Neuron (in vitro differentiated cells): ENCODE results near the gene FSTL1.

Source experiments
- H2AFZ ChIP-seq: one replicate; pipeline ENCODE4 v1.6.1; 2013; ENCODE audit warnings: low read depth, mild to moderate bottlenecking, inconsistent platforms, low read length, moderate library complexity
- H3K27me3 ChIP-seq: one replicate; pipeline ENCODE4 v1.6.1; 2013; ENCODE audit warnings: low read length; ENCODE audit not compliant: insufficient read depth
- H3K36me3 ChIP-seq: one replicate; pipeline ENCODE4 v1.6.1; 2013; ENCODE audit warnings: low read length; ENCODE audit not compliant: insufficient read depth
- H3K4me1 ChIP-seq: one replicate; pipeline ENCODE4 v1.6.1; 2013; ENCODE audit warnings: low read length; ENCODE audit not compliant: insufficient read depth
- H3K4me3 ChIP-seq: 2 replicates; pipeline ENCODE4 v1.5.1; 2013; ENCODE audit warnings: mild to moderate bottlenecking, low read length, moderate library complexity
- H3K9me3 ChIP-seq: one replicate; pipeline ENCODE4 v1.6.1; 2013; ENCODE audit warnings: low read length

The FSTL1 gene

DNA sequence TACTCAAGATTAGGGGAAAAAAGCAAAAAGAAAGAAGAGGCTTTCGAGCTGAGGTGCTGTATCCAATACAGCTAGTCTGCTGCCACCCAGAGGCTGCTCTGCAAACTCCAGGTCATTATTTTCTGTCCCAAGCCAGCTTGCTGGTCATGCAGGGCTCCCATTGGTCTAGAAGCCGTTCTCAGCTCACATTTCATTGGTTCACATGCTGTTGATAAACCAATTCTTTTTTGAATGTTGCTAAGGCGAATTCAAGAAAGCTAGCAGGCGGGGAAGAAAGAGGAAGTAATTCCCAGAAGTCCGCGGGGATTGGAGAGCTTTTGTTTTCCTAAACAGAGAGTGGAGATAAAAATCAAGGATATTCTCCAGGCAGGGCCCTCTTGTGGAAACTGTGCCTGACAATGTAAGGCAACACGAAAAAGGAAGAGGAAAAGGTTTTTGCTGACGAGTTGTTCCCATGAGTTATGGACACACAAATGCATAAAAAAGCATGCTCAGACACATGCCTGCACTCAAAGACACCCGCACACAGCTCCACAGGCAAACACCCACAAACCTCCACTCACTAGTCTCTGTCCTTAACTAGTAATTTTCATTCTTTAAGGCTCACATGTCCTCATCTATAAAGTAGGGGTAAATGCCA lies 33.4 kb downstream of the FSTL1 start:
- peaks cover 52% of the 10 kb centered on the region for H3K4me1 ChIP-seq
- H3K4me3 ChIP-seq: peak overlapping the region; percentile 28
- H3K36me3 ChIP-seq: peaks cover 7% of the 10 kb centered on the region
- no peaks in the 10 kb centered on the region for H3K27me3 ChIP-seq
- H3K9me3 ChIP-seq: no peaks in the 10 kb centered on the region
- H2AFZ ChIP-seq: peak overlapping the region; percentile 6

DNA sequence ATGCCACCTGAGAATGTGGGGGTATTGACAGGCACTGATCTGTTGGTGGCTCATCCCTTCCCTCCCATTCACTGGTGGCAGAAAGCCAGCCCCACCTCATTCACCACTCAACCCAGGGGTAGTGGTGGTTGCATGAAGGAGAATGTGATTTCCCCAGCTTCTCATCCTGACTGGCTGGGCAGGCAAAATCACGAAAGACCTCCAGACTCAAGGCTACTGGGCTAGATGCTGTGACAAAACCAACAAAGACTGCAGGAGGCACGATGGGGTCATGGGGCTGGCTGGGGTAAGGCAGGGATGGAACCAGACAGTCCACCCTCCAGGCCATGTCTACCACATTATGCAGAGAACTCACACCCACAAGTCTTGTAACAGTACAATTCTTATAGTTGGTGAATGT lies 33.9 kb downstream of the FSTL1 start:
- H3K4me1 ChIP-seq: peaks cover 50% of the 10 kb centered on the region
- peaks cover 12% of the 10 kb centered on the region for H3K36me3 ChIP-seq
- H2AFZ ChIP-seq: peak overlapping the region; percentile 6
- peak overlapping the region; percentile 18 for H3K4me3 ChIP-seq
- H3K27me3 ChIP-seq: no peaks in the 10 kb centered on the region
- H3K9me3 ChIP-seq: no peaks in the 10 kb centered on the region

DNA sequence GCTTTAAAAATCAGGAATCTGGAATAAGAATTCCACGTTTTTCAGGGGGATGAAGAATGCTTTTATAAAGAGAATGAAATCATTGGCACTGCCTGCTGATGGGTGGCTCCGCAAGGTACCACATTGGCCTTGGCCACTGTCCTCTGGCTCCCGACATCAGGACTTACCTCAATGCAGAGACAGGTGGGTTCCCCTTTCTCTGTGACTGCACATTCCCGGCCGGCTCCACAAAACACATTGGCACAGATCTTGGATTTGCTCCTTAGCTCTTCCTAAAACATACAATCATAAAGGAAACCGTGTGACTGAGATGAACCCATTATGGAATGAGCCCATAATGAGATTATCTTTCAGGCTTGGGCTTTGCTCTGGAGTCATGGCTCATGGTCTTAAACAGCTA lies 35.0 kb downstream of the FSTL1 start:
- Histone ChIP-seq H2AFZ (no peak overlapping the region), H3K36me3 (peaks cover 23% of the 10 kb centered on the region), H3K4me3 (no peak overlapping the region), H3K27me3 (no peaks in the 10 kb centered on the region), H3K4me1 (peaks cover 39% of the 10 kb centered on the region), H3K9me3 (no peaks in the 10 kb centered on the region)

DNA sequence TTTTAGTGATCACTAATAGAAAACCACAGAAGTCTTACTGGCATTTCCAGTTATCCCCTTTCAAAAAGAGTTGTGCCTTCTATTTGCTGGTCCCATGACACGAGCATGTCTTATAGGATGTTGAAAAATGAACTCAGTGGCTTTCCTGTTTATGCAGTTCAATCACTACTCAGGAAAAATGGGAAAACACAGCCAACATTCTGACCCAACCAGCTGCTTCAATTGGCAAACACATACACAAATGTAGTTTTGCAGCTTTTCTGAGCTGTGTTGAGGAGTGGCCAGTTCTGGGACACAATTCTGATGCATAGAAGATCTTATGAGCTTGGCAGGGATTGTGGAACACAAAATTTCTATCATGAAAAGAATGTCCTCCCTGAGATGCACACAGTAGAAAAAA lies 40.3 kb downstream of the FSTL1 start:
- peaks cover 74% of the 10 kb centered on the region for H3K36me3 ChIP-seq
- H2AFZ ChIP-seq: no peak overlapping the region
- no peak overlapping the region for H3K4me3 ChIP-seq
- H3K9me3 ChIP-seq: no peaks in the 10 kb centered on the region
- no peaks in the 10 kb centered on the region for H3K27me3 ChIP-seq
- H3K4me1 ChIP-seq: no peaks in the 10 kb centered on the region

DNA sequence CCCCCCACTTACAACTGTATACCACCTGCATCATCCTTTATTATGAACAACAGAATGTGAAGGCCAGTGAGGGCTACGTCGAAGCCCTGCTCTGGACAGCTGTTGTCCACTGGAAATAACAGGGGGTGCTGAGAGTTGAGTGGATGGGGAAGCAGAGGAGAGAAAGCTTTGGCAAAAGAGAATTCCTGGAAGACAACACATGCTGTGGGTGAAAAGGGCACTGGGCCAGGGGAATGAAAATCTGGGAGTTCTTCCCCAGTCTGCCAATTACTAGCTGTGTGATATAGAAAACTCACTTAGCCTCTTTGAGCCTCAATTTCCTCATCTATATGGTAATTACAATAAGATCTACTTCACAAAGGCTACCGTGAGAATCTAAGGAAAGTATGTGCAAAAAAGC lies 40.7 kb downstream of the FSTL1 start:
- H3K4me3 ChIP-seq: no peak overlapping the region
- no peaks in the 10 kb centered on the region for H3K27me3 ChIP-seq
- H3K36me3 ChIP-seq: peaks cover 78% of the 10 kb centered on the region

DNA sequence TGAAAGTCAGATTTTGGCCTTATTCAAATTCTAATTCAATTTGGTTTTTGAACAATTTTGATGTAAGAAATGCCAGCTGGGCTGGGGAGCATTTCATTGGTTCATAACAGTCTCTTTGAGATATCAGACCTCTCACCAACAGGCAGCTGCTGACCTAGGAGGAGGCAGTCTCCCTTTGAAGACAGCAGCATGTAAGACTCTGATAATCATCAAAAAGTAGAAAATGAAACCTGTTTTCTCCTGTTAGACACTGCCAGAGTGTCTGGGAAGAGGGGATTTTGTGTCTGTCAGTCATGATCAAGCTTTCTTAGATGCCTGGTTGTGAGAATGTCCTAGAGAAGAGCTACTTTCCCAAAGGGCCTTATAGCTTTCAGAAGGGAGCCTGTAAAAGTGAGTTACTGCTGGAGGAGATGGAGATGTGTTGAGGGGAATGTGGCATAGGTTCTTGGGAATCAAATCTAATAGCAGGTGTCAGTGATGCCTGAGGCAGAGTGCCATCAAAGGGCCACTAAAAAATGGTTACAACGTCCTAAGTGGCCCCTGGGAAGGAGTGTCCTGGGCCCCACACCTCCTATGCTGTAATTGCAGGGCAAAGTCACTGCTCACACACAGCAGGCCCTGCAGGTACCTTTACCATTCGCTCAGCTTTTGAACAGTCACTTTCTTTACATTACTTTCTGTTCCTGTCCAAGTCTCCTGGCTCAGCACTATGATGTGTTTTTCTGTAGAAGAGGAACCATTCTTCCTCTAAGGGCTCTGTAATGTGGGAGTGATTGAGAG lies 43.1 kb downstream of the FSTL1 start:
- Histone ChIP-seq H3K27me3 (no peaks in the 10 kb centered on the region), H2AFZ (no peak overlapping the region), H3K4me1 (no peaks in the 10 kb centered on the region), H3K4me3 (no peak overlapping the region), H3K9me3 (peaks cover 1% of the 10 kb centered on the region), H3K36me3 (peaks cover 90% of the 10 kb centered on the region)

More for the DNA sequence above, 40.7 kb downstream of the FSTL1 start:
- no peak overlapping the region for H2AFZ ChIP-seq
- no peaks in the 10 kb centered on the region for H3K9me3 ChIP-seq
- H3K4me1 ChIP-seq: no peaks in the 10 kb centered on the region

DNA sequence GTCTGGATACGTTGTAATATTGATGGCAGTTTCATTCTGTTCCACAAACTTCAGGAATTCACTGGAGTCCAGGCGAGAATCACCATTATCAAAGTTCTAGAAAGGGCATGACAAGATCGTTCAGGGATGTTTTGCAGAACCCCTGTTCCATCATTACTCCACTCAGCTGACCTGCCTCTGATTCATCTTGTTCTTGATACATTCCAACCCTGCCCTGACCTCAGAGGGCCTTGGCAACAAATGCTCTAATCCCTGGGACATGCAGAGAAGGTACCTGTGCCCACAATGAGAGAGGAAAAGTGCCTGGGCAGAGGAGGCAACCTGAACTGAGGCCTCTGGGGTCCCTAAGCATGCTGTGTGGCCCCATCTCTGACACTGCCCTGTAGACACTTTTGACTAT lies 45.9 kb downstream of the FSTL1 start:
- Histone ChIP-seq H3K9me3 (peaks cover 2% of the 10 kb centered on the region), H3K27me3 (no peaks in the 10 kb centered on the region), H3K4me3 (no peak overlapping the region), H3K36me3 (peaks cover 90% of the 10 kb centered on the region), H3K4me1 (no peaks in the 10 kb centered on the region), H2AFZ (no peak overlapping the region)

DNA sequence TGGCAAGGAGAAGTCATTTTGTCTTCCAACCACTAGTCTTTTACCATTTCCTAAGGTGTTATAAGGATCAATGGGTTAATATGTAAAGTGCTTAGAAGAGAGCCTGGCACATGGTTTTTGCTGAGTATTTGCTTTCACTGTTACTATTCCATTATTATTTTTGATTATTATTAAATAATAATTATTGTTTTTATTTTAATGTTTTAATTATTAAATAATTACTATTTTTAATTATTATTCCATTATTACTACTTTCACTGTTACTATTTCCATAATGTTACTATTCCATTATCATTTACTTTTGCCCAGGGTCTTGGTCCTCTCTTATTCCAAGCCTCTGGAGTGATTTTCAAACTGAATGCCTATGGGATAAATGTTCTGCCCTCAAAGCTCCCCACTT lies 48.5 kb downstream of the FSTL1 start:
- Histone ChIP-seq H2AFZ (no peak overlapping the region), H3K27me3 (no peaks in the 10 kb centered on the region), H3K36me3 (peaks cover 88% of the 10 kb centered on the region), H3K4me1 (no peaks in the 10 kb centered on the region), H3K4me3 (no peak overlapping the region), H3K9me3 (peaks cover 2% of the 10 kb centered on the region)

DNA sequence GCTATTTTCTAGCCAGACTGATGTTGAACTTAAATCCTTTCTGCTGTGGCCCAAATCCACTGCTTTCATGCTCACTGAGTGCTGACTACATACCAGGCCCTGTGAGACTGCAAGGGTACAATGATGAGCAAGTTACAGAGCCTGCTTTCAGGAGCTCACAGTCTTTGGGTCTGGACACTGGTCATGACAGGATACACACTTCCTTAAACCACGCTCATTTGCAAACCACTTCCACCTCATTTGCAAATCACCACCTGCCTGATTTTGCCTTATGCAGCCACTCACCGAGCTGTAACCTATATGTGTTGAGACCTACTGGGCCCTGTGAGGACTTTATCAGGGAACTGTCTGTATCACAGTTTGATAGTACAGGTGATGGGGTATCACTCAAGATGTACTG lies 51.4 kb downstream of the FSTL1 start:
- Histone ChIP-seq H3K4me3 (no peak overlapping the region), H2AFZ (no peak overlapping the region), H3K36me3 (peaks cover 86% of the 10 kb centered on the region), H3K4me1 (no peaks in the 10 kb centered on the region), H3K27me3 (no peaks in the 10 kb centered on the region), H3K9me3 (peaks cover 2% of the 10 kb centered on the region)

DNA sequence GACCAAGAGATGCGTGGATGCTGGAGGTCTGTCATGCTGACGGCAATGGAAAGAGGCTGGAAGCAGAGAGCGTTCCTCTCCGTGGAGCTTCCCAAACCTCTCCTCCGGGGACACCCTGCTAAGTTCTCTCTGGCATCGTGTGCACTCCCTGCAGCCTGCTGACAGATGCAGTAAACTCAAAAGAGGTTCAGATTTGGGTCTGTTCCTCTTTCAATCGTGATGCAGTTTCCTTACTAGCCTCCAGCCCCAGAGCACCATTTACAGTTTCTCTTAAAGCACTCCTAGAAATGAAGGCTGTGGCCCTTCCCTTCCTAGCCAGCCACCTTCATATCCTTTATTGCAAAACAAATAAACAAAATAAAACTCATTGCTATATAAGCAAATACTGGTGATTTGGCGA lies 54.3 kb downstream of the FSTL1 start:
- H3K9me3 ChIP-seq: no peaks in the 10 kb centered on the region
- H3K36me3 ChIP-seq: peaks cover 71% of the 10 kb centered on the region
- no peak overlapping the region for H2AFZ ChIP-seq
- no peaks in the 10 kb centered on the region for H3K4me1 ChIP-seq
- no peaks in the 10 kb centered on the region for H3K27me3 ChIP-seq
- H3K4me3 ChIP-seq: no peak overlapping the region

DNA sequence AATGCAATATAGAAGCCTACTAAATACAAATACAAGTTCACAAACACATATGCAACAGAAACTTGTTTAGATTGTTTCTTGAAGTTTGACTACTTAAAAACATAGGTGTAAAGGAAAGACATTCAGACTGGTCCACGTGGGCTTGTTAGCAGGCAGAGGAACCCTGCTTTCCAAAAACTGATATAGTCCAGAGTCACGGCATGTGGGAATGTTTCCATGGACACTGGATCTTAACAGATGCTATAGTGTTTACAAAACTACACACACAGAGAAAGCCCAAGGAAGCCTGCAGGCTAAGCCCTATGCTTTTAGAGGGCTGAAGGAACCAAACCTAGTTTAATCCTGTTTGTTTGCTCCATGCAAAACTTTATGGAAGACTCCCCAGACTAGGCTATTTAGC lies 56.4 kb downstream of the FSTL1 start:
- Histone ChIP-seq H3K9me3 (no peaks in the 10 kb centered on the region), H3K36me3 (peaks cover 50% of the 10 kb centered on the region), H3K27me3 (no peaks in the 10 kb centered on the region), H3K4me3 (no peak overlapping the region), H3K4me1 (no peaks in the 10 kb centered on the region), H2AFZ (no peak overlapping the region)

DNA sequence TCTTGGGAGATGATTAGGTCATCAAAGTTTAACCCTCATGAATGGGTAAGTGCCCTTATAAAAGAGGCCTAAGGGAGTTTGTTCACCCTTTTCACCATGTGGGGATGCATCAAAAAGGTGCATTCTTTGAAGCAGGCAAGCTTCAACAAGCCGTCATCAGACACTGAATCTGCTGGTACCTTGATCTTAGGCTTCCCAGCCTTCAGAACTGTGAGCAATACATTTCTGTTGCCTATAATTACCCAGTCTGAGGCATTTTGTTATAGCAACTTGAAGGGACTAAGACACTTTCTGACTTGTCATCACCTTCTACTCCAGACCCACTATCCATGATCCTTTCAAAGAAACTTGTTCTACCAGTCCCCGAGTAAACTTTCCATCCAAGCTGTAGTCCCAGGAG lies 57.0 kb downstream of the FSTL1 start:
- Histone ChIP-seq H3K27me3 (no peaks in the 10 kb centered on the region), H3K9me3 (no peaks in the 10 kb centered on the region), H3K4me1 (no peaks in the 10 kb centered on the region), H3K4me3 (no peak overlapping the region), H2AFZ (no peak overlapping the region), H3K36me3 (peaks cover 44% of the 10 kb centered on the region)

DNA sequence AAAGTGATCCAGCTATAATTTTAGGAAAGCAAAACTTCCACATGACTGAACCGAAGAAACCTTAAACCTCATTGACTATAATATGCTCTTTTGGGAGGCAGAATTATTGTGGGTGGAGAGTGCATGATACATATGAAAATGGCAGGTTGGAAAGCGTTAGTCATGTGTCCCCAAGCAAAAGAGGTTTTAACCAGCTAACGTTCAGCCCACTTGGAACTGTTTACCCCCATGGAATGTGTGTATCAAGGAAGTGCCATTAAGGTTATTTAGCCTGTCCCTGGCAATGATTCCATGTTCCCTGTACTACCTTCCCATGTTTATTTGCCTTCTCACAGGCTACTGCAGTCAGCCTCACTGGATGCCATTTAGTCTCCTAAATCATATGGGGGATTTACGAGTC lies 57.5 kb downstream of the FSTL1 start:
- Histone ChIP-seq H3K27me3 (no peaks in the 10 kb centered on the region), H3K9me3 (no peaks in the 10 kb centered on the region), H3K4me3 (no peak overlapping the region), H3K4me1 (no peaks in the 10 kb centered on the region), H2AFZ (no peak overlapping the region), H3K36me3 (peaks cover 39% of the 10 kb centered on the region)
